Gastroesophageal sphincter (tissue), 4 donors: Measurements from ENCODE around the gene VPS41. TPM values are rescaled to one million over a fixed set of nuclear protein-coding genes. Genes with fewer than 3 reads are reported as not detected.

ENCODE experiments used
- ATAC-seq: fragments of 150-250 bp; one replicate; pipeline ENCODE4 v1.9.1; 2016; ENCODE audit warnings: mild to moderate bottlenecking, moderate library complexity
- H3K27ac ChIP-seq, 4 donors: fragments of 200-600 bp; sonication (generic) in 3 of 4; 1 replicate in 3 of 4; 2 replicates in 1 of 4; pipeline ENCODE4 v1.5.1; 2016 to 2019
- H3K27me3 ChIP-seq: fragments of 200-600 bp; sonication (generic); one replicate; pipeline ENCODE4 v1.5.1; 2019
- H3K36me3 ChIP-seq, 2 donors: fragments of 200-600 bp; sonication (generic); one replicate each; pipeline ENCODE4 v1.5.1; 2019; ENCODE audit warnings: control low read depth in 1 of 2
- H3K4me1 ChIP-seq, 3 donors: fragments of 200-600 bp; sonication (generic); 1 replicate in 2 of 3; 2 replicates in 1 of 3; pipeline ENCODE4 v1.5.1; 2016 to 2019; ENCODE audit warnings: control low read depth in 2 of 3
- H3K4me3 ChIP-seq, 2 donors: fragments of 200-600 bp; sonication (generic); one replicate each; pipeline ENCODE4 v1.5.1; 2019; ENCODE audit warnings: mild to moderate bottlenecking in 1 of 2, moderate library complexity in 1 of 2
- H3K9me3 ChIP-seq, 3 donors: fragments of 200-600 bp; sonication (generic); one replicate each; pipeline ENCODE4 v1.5.1; 2017 to 2019; ENCODE audit warnings: control low read depth in 2 of 3
- CTCF ChIP-seq, 4 experiments: fragments of 200-600 bp in 2 of 4; fragments of 450-650 bp in 2 of 4; sonication (generic) in 1 of 4; IDR thresholded peaks; one replicate each; pipeline ENCODE4 v1.5.1; 2017 to 2019; ENCODE audit warnings: antibody characterized with exemption in 4 of 4, mild to moderate bottlenecking in 2 of 4, moderate library complexity in 2 of 4
- EP300 ChIP-seq: sonication (generic); formaldehyde crosslinking; IDR thresholded peaks from one replicate; pipeline ENCODE4 v1.6.1; 2017; ENCODE audit warnings: antibody characterized with exemption, mild to moderate bottlenecking
- POLR2A ChIP-seq, 2 donors: fragments of 450-650 bp; IDR thresholded peaks; one replicate each; pipeline ENCODE4 v1.6.1; 2017; ENCODE audit warnings: antibody characterized with exemption in 2 of 2, mild to moderate bottlenecking in 2 of 2, moderate library complexity in 1 of 2
- POLR2AphosphoS5 ChIP-seq: sonication (generic); formaldehyde crosslinking; IDR thresholded peaks from one replicate; pipeline ENCODE4 v1.6.1; 2017; ENCODE audit warnings: antibody characterized with exemption
- WGBS, 2 donors: methylation state at CpG; one replicate each; pipeline ENCODE4 v1.1.5; 2018; ENCODE audit warnings: low coverage in 1 of 2; 5-methylcytosine and 5-hydroxymethylcytosine counted together
- total RNA-seq, 4 donors: library from RNA; depleted of rRNA; stranded (reverse); fragments of >200 nt; gene quantifications; one replicate each; pipeline ENCODE4 v1.1.0, GENCODE V29; 2016

VPS41 gene
- total RNA-seq, 4 donors from 2014 or later = 33.7 to 71.8 (median 44.3) TPM

GRCh38 chr7:38743899-38744298, 165.1 kb downstream of the VPS41 start:
- no peak for ATAC-seq
- WGBS, 2 donors = 50 to 75% methylated on average over 1 of the region's 1 CpG
- TF ChIP-seq CTCF (IDR thresholded peaks at IDR 0.05) (no peak), EP300 (no peak), POLR2A (IDR thresholded peaks at IDR 0.05) (no peak), POLR2AphosphoS5 (no peak)
- Histone ChIP-seq H3K4me1 (no peaks in the 10 kb centered on the region), H3K4me3 (no peak overlapping the region), H3K27me3 (no peaks in the 10 kb centered on the region), H3K27ac (no peak overlapping the region), H3K36me3 (peaks cover 0 to 88% of the 10 kb centered on the region in 2 donors), H3K9me3 (no peaks in the 10 kb centered on the region)

GRCh38 chr7:38740041-38740440, 168.9 kb downstream of the VPS41 start:
- peaks cover 0 to 72% of the 10 kb centered on the region in 2 donors for H3K36me3 ChIP-seq
- 85 to 100% methylated on average over 4 of the region's 4 CpGs for WGBS, 2 donors

GRCh38 chr7:38736138-38736537, 172.9 kb downstream of the VPS41 start:
- Histone ChIP-seq H3K36me3 (peaks cover 0 to 39% of the 10 kb centered on the region in 2 donors), H3K27ac (no peak overlapping the region), H3K4me3 (no peak overlapping the region), H3K4me1 (no peaks in the 10 kb centered on the region), H3K9me3 (no peaks in the 10 kb centered on the region), H3K27me3 (no peaks in the 10 kb centered on the region)
- TF ChIP-seq POLR2AphosphoS5 = no peak
- no peak for TF ChIP-seq POLR2A (IDR thresholded peaks at IDR 0.05)
- no peak for TF ChIP-seq CTCF (IDR thresholded peaks at IDR 0.05)
- no peak for TF ChIP-seq EP300
- WGBS, 2 donors = 58 to 63% methylated on average over 2 to 4 of the region's 4 CpGs
- no peak for ATAC-seq

More at GRCh38 chr7:38740041-38740440, 168.9 kb downstream of the VPS41 start:
- TF ChIP-seq POLR2A (IDR thresholded peaks at IDR 0.05) = no peak
- no peak for TF ChIP-seq CTCF (IDR thresholded peaks at IDR 0.05)
- no peak for TF ChIP-seq EP300
- no peak for TF ChIP-seq POLR2AphosphoS5
- Histone ChIP-seq H3K9me3 (no peaks in the 10 kb centered on the region), H3K27me3 (no peaks in the 10 kb centered on the region), H3K4me3 (no peak overlapping the region), H3K4me1 (no peaks in the 10 kb centered on the region), H3K27ac (no peak overlapping the region)
- no peak for ATAC-seq

- 94 to 97% methylated on average over 2 of the region's 2 CpGs for WGBS, 2 donors
- ATAC-seq = no peak
- Histone ChIP-seq H3K27ac (no peak overlapping the region), H3K4me3 (no peak overlapping the region), H3K4me1 (no peaks in the 10 kb centered on the region), H3K9me3 (no peaks in the 10 kb centered on the region), H3K36me3 (peaks cover 0 to 46% of the 10 kb centered on the region in 2 donors), H3K27me3 (no peaks in the 10 kb centered on the region)
- no peak for TF ChIP-seq POLR2AphosphoS5
- TF ChIP-seq CTCF (IDR thresholded peaks at IDR 0.05) = no peak
- no peak for TF ChIP-seq EP300
- no peak for TF ChIP-seq POLR2A (IDR thresholded peaks at IDR 0.05)
Observed at GRCh38 chr7:38731215-38731614, 177.8 kb downstream of the VPS41 start.

GRCh38 chr7:38728145-38728544, 180.8 kb downstream of the VPS41 start:
- no peak for ATAC-seq
- H3K9me3 ChIP-seq = no peaks in the 10 kb centered on the region
- no peak overlapping the region for H3K27ac ChIP-seq
- peaks cover 0 to 71% of the 10 kb centered on the region in 2 donors for H3K36me3 ChIP-seq
- WGBS, 2 donors = 83% methylated on average over 1 to 3 of the region's 3 CpGs
- no peak overlapping the region for H3K4me3 ChIP-seq
- H3K27me3 ChIP-seq = no peaks in the 10 kb centered on the region
- H3K4me1 ChIP-seq = no peaks in the 10 kb centered on the region
- TF ChIP-seq EP300 (no peak), CTCF (IDR thresholded peaks at IDR 0.05) (no peak), POLR2AphosphoS5 (no peak), POLR2A (IDR thresholded peaks at IDR 0.05) (no peak)
